HepG2 (cell line): ENCODE results near the gene TIMM10. TPM values are rescaled to one million over a fixed set of nuclear protein-coding genes. Genes with fewer than 3 reads are reported as not detected.

Experiments
- CBFB ChIP-seq: sonication (generic); formaldehyde crosslinking; IDR thresholded peaks from 2 replicates; pipeline ENCODE4 v1.4.0; 2020; ENCODE audit warnings: missing genetic modification reagents
- ETV5 ChIP-seq: IDR thresholded peaks from 2 replicates; pipeline ENCODE4 v1.6.1; 2018; ENCODE audit warnings: missing biosample characterization, missing genetic modification reagents, inconsistent platforms, borderline replicate concordance
- KDM5B ChIP-seq: sonication (generic); formaldehyde crosslinking; IDR thresholded peaks from 2 replicates; pipeline ENCODE4 v1.4.0; 2020; ENCODE audit warnings: missing genetic modification reagents, mild to moderate bottlenecking, borderline replicate concordance
- MAFG ChIP-seq: sonication (generic); formaldehyde crosslinking; IDR thresholded peaks from 2 replicates; pipeline ENCODE4 v1.5.1; 2020; ENCODE audit warnings: mild to moderate bottlenecking, missing genetic modification reagents
- MTF1 ChIP-seq: sonication (generic); formaldehyde crosslinking; IDR thresholded peaks from 2 replicates; pipeline ENCODE4 v1.5.0; 2020; ENCODE audit warnings: missing genetic modification reagents
- NCOR1 ChIP-seq: fragments of 200-600 bp; sonication (generic); IDR thresholded peaks from 2 replicates; pipeline ENCODE4 v1.7.0; 2017; ENCODE audit warnings: antibody characterized with exemption, low read length, borderline replicate concordance
- PHF21A ChIP-seq: sonication (generic); formaldehyde crosslinking; IDR thresholded peaks from 2 replicates; pipeline ENCODE4 v1.5.0; 2020; ENCODE audit warnings: mild to moderate bottlenecking, missing genetic modification reagents
- PPARG ChIP-seq: conservative IDR thresholded peaks from 2 replicates; pipeline ENCODE4 v1.6.1; 2016; ENCODE audit warnings: missing biosample characterization, missing genetic modification reagents
- TP53 ChIP-seq: sonication (generic); formaldehyde crosslinking; conservative IDR thresholded peaks from 2 replicates; pipeline ENCODE4 v1.4.0; 2020; ENCODE audit warnings: missing genetic modification reagents
- ZNF234 ChIP-seq: sonication (generic); formaldehyde crosslinking; conservative IDR thresholded peaks from 2 replicates; pipeline ENCODE4 v1.5.1; 2020; ENCODE audit warnings: mild to moderate bottlenecking, missing genetic modification reagents
- ZNF264 ChIP-seq: sonication (generic); formaldehyde crosslinking; IDR thresholded peaks from 2 replicates; pipeline ENCODE4 v1.4.0; 2020; ENCODE audit warnings: missing genetic modification reagents
- ZNF3 ChIP-seq: IDR thresholded peaks from 2 replicates; pipeline ENCODE4 v1.7.0; 2017; ENCODE audit warnings: inconsistent platforms
- ZNF331 ChIP-seq: sonication (generic); formaldehyde crosslinking; IDR thresholded peaks from 2 replicates; pipeline ENCODE4 v1.4.0; 2020; ENCODE audit warnings: missing genetic modification reagents
- ZNF333 ChIP-seq: sonication (generic); formaldehyde crosslinking; IDR thresholded peaks from 2 replicates; pipeline ENCODE4 v1.4.0; 2020; ENCODE audit warnings: mild to moderate bottlenecking, missing genetic modification reagents, borderline replicate concordance
- ZNF337 ChIP-seq: sonication (generic); formaldehyde crosslinking; IDR thresholded peaks from 2 replicates; pipeline ENCODE4 v1.5.1; 2020; ENCODE audit warnings: missing genetic modification reagents, low read depth, mild to moderate bottlenecking, borderline replicate concordance
- ZNF354B ChIP-seq: sonication (generic); formaldehyde crosslinking; IDR thresholded peaks from 2 replicates; pipeline ENCODE4 v1.8.0; 2022; ENCODE audit warnings: mild to moderate bottlenecking, missing genetic modification reagents
- ZNF556 ChIP-seq: sonication (generic); formaldehyde crosslinking; IDR thresholded peaks from 2 replicates; pipeline ENCODE4 v1.4.0; 2020; ENCODE audit warnings: mild to moderate bottlenecking, missing genetic modification reagents, borderline replicate concordance
- ZNF709 ChIP-seq: sonication (generic); formaldehyde crosslinking; IDR thresholded peaks from 2 replicates; pipeline ENCODE4 v1.5.0; 2020; ENCODE audit warnings: mild to moderate bottlenecking, missing genetic modification reagents
- ZNF792 ChIP-seq: IDR thresholded peaks from 2 replicates; pipeline ENCODE4 v1.6.1; 2016
- ZNF879 ChIP-seq: sonication (generic); formaldehyde crosslinking; IDR thresholded peaks from 2 replicates; pipeline ENCODE4 v1.8.1; 2023; ENCODE audit warnings: missing genetic modification reagents
- polyA plus RNA-seq, 8 experiments: library from polyadenylated mRNA; depleted of rRNA in 3 of 8; stranded (reverse) in 7 of 8; unstranded in 1 of 8; fragments of >200 nt; fragmentation: Illumina TruSeq in 4 of 8; extraction: Trizol in 4 of 8; gene quantifications; 2 replicates each; pipeline versions ENCODE4 v1.2.1 to v1.2.3, GENCODE V29; 2011 to 2016; ENCODE audit warnings: low read depth in 4 of 8, missing spikeins in 1 of 8, mixed read lengths in 1 of 8; ENCODE audit not compliant: insufficient read depth in 1 of 8
- total RNA-seq, 5 experiments: library from RNA; depleted of rRNA; stranded (reverse); fragments of >200 nt; fragmentation: Illumina TruSeq; extraction: Trizol; gene quantifications; 2 replicates each; pipeline ENCODE4 v1.2.3, GENCODE V29; 2016; ENCODE audit warnings: low read depth in 1 of 5
- TF ChIP-seq, protein P1 (sequence below): sonication (generic); formaldehyde crosslinking; IDR thresholded peaks from 2 replicates; pipeline ENCODE4 v1.5.1; 2020; ENCODE audit warnings: mild to moderate bottlenecking, missing genetic modification reagents, moderate library complexity
- TF ChIP-seq, protein P2 (sequence below): sonication (generic); formaldehyde crosslinking; IDR thresholded peaks from 2 replicates; pipeline ENCODE4; 2020; ENCODE audit warnings: missing genetic modification reagents, mild to moderate bottlenecking, borderline replicate concordance
- TF ChIP-seq, protein P3 (sequence below): sonication (generic); formaldehyde crosslinking; IDR thresholded peaks from 2 replicates; pipeline ENCODE4 v1.4.0; 2020; ENCODE audit warnings: low read depth, mild to moderate bottlenecking, missing genetic modification reagents
- TF ChIP-seq, protein P4 (sequence below): sonication (generic); formaldehyde crosslinking; IDR thresholded peaks from 2 replicates; pipeline ENCODE4 v1.9.0; 2021; ENCODE audit warnings: missing genetic modification reagents, borderline replicate concordance
- TF ChIP-seq, protein P5 (sequence below): sonication (generic); formaldehyde crosslinking; IDR thresholded peaks from 2 replicates; pipeline ENCODE4 v1.8.1; 2023; ENCODE audit warnings: mild to moderate bottlenecking, missing genetic modification reagents, borderline replicate concordance

Gene TIMM10
- total and polyA plus RNA-seq, 2 of the 13 experiments (the other 11 are each of a cell fraction or from before 2014, with no cell fraction given) = 67.8 to 82.2 TPM

DNA sequence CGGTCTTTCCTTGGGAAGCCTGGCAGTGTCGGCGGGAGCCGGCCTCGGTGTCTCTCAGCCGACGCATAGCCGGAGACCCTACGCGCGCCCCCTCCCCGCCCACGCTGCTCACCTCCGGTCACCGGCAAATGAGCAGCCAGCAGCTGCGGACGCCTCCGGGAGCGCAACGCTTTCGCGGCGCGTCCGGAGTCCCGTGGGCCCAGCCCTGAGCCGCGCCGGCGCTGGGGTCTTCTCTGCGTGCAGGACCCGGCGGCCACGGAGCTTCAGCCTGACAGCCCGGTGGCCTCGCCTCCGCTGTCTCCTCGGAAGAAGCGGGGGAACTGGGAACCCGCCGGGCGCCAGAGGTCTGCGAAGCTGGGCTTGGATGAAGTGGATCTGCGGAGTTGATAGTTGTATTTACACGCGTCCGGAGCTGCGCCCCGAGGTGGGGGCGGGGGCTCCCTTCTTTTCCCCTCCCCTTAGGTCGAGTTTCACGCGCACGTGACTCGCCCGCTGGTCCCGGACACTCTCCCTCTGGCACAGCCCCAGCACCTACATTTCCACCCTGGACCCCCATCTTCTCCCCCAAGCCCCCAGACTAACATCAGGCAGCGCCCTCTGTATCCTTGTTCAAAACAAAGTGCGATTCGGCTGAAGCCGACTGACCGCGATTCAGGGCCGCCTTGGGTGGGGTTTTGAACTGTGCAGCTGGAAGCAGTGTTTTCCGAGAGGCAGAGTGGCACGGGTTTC lies 15.1 kb downstream of the TIMM10 start, which contains the start of gene SLC43A1 (continued):
- TF ChIP-seq KDM5B = peak; percentile 68
- TF ChIP-seq MAFG (CRISPR knock-in tag) = no peak
- TF ChIP-seq, protein P1, sequence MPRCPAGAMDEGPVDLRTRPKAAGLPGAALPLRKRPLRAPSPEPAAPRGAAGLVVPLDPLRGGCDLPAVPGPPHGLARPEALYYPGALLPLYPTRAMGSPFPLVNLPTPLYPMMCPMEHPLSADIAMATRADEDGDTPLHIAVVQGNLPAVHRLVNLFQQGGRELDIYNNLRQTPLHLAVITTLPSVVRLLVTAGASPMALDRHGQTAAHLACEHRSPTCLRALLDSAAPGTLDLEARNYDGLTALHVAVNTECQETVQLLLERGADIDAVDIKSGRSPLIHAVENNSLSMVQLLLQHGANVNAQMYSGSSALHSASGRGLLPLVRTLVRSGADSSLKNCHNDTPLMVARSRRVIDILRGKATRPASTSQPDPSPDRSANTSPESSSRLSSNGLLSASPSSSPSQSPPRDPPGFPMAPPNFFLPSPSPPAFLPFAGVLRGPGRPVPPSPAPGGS (CRISPR knock-in tag) = no peak
- TF ChIP-seq, protein P2, sequence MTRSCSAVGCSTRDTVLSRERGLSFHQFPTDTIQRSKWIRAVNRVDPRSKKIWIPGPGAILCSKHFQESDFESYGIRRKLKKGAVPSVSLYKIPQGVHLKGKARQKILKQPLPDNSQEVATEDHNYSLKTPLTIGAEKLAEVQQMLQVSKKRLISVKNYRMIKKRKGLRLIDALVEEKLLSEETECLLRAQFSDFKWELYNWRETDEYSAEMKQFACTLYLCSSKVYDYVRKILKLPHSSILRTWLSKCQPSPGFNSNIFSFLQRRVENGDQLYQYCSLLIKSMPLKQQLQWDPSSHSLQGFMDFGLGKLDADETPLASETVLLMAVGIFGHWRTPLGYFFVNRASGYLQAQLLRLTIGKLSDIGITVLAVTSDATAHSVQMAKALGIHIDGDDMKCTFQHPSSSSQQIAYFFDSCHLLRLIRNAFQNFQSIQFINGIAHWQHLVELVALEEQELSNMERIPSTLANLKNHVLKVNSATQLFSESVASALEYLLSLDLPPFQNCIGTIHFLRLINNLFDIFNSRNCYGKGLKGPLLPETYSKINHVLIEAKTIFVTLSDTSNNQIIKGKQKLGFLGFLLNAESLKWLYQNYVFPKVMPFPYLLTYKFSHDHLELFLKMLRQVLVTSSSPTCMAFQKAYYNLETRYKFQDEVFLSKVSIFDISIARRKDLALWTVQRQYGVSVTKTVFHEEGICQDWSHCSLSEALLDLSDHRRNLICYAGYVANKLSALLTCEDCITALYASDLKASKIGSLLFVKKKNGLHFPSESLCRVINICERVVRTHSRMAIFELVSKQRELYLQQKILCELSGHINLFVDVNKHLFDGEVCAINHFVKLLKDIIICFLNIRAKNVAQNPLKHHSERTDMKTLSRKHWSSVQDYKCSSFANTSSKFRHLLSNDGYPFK = no peak
- no peak for TF ChIP-seq ZNF234 (CRISPR knock-in tag)
- no peak for TF ChIP-seq MTF1 (CRISPR knock-in tag)
- TF ChIP-seq, protein P3, sequence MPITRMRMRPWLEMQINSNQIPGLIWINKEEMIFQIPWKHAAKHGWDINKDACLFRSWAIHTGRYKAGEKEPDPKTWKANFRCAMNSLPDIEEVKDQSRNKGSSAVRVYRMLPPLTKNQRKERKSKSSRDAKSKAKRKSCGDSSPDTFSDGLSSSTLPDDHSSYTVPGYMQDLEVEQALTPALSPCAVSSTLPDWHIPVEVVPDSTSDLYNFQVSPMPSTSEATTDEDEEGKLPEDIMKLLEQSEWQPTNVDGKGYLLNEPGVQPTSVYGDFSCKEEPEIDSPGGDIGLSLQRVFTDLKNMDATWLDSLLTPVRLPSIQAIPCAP (CRISPR knock-in tag) = no peak
- TF ChIP-seq, protein P4, sequence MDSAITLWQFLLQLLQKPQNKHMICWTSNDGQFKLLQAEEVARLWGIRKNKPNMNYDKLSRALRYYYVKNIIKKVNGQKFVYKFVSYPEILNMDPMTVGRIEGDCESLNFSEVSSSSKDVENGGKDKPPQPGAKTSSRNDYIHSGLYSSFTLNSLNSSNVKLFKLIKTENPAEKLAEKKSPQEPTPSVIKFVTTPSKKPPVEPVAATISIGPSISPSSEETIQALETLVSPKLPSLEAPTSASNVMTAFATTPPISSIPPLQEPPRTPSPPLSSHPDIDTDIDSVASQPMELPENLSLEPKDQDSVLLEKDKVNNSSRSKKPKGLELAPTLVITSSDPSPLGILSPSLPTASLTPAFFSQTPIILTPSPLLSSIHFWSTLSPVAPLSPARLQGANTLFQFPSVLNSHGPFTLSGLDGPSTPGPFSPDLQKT (CRISPR knock-in tag) = no peak
- no peak for TF ChIP-seq ZNF792
- peak; percentile 49; the same call in 1 of the 2 replicates for TF ChIP-seq ZNF709
- TF ChIP-seq, protein P5, sequence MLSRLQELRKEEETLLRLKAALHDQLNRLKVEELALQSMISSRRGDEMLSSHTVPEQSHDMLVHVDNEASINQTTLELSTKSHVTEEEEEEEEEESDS = no peak
- TF ChIP-seq CBFB (CRISPR knock-in tag) = no peak
- TF ChIP-seq ZNF333 (CRISPR knock-in tag) = peak; percentile 96
- no peak for TF ChIP-seq ZNF354B
- no peak for TF ChIP-seq TP53 (CRISPR knock-in tag)
- no peak for TF ChIP-seq ZNF337 (CRISPR knock-in tag)
- no peak for TF ChIP-seq PHF21A (CRISPR knock-in tag)
- peak; percentile 40; the same call in 1 of the 2 replicates for TF ChIP-seq ZNF556 (CRISPR knock-in tag)
- no peak for TF ChIP-seq PPARG
- peak; percentile 14; the same call in 1 of the 2 replicates for TF ChIP-seq ETV5 (CRISPR knock-in tag)
- TF ChIP-seq ZNF879 (CRISPR knock-in tag) = no peak
- no peak for TF ChIP-seq NCOR1
- 0 out of 2 replicates have a peak, but pooled peaks have one; percentile 14 for TF ChIP-seq ZNF331 (CRISPR knock-in tag)
- TF ChIP-seq ZNF3 (CRISPR knock-in tag) = 0 out of 2 replicates have a peak, but pooled peaks have one; percentile 3
- peak; percentile 41; the same call in 1 of the 2 replicates for TF ChIP-seq ZNF264
